ENCODE data around the gene SMIM20. TPM values are rescaled to one million over a fixed set of nuclear protein-coding genes. Genes with fewer than 3 reads are reported as not detected.

The SMIM20 gene
- total and polyA plus RNA-seq, 3 donors from 2014 or later = 31.3 to 46.1 (median 38.3) TPM

DNA sequence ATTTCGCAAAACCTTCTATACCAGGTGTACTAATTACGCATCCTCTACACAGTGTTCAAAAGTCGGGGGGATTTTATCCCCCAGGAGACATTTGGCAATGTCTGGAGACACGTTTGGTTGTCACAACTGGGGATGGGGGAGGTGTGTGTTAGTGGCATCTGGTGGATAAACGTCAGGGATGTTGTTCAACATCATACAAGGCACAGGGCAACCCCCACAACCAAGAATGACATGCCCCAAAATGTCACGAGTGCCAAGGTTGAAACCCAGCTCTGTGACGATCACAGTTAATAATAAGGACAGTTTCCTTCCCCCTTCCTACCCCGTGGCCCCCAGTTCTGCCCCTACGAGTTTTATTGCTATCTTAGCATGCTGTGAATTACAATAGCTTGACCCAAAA, 35.3 kb upstream of the SMIM20 start:
- WGBS, 2 donors = 56 to 68% methylated on average over 9 of the region's 9 CpGs
- H3K9me3 ChIP-seq = no peaks in the 10 kb centered on the region
- no peak overlapping the region for H3K4me3 ChIP-seq
- no peaks in the 10 kb centered on the region for H3K27me3 ChIP-seq
- H3K4me1 ChIP-seq = no peaks in the 10 kb centered on the region
- intact Hi-C loops (cut with DNase I; ENCODE audit: low total_unique reads) = no loop called here
- TF ChIP-seq, protein P1, sequence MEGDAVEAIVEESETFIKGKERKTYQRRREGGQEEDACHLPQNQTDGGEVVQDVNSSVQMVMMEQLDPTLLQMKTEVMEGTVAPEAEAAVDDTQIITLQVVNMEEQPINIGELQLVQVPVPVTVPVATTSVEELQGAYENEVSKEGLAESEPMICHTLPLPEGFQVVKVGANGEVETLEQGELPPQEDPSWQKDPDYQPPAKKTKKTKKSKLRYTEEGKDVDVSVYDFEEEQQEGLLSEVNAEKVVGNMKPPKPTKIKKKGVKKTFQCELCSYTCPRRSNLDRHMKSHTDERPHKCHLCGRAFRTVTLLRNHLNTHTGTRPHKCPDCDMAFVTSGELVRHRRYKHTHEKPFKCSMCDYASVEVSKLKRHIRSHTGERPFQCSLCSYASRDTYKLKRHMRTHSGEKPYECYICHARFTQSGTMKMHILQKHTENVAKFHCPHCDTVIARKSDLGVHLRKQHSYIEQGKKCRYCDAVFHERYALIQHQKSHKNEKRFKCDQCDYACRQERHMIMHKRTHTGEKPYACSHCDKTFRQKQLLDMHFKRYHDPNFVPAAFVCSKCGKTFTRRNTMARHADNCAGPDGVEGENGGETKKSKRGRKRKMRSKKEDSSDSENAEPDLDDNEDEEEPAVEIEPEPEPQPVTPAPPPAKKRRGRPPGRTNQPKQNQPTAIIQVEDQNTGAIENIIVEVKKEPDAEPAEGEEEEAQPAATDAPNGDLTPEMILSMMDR (IDR thresholded peaks at IDR 0.05) = no peak
- no peak for TF ChIP-seq POLR2A (IDR thresholded peaks at IDR 0.05)
- DNase-seq = no peak
- no peak overlapping the region for H3K27ac ChIP-seq
- H3K36me3 ChIP-seq (ENCODE audit: low read depth, missing control alignments) = no peaks in the 10 kb centered on the region

- no peak overlapping the region for H3K4me3 ChIP-seq
- no peaks in the 10 kb centered on the region for H3K9me3 ChIP-seq
- H3K4me1 ChIP-seq = no peaks in the 10 kb centered on the region
- no peak overlapping the region for H3K27ac ChIP-seq
- no peaks in the 10 kb centered on the region for H3K27me3 ChIP-seq
- DNase-seq = no peak
- intact Hi-C loops (cut with DNase I; ENCODE audit: low total_unique reads) = no loop called here
- no peaks in the 10 kb centered on the region for H3K36me3 ChIP-seq (ENCODE audit: low read depth, missing control alignments)
- TF ChIP-seq, protein P1 (IDR thresholded peaks at IDR 0.05) = no peak
- no peak for TF ChIP-seq POLR2A (IDR thresholded peaks at IDR 0.05)
- 71 to 75% methylated on average over 9 of the region's 9 CpGs for WGBS, 2 donors
These were observed 34.9 kb upstream of the SMIM20 start for GRCh38 chr4:25879091-25879584.

DNA sequence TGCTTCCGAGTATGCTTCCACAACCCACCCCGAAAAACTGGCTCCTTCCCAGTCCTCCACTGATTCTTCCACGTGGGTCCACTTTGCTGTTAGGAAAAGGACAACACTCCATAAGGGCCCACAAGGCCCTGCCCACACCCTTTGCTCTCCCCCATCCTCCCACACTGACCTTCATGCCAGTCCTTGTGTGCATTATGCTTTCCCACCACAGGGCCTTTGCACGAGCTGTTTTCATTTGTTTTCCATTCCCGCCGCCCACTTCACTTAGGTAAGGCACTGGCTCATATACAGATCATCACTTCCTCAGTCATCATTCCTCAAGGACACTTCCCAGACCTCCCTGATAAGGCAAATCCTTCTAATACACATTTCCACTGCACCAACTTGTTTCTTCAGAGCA, 34.4 kb upstream of the SMIM20 start:
- H3K27me3 ChIP-seq = no peaks in the 10 kb centered on the region
- H3K4me1 ChIP-seq = no peaks in the 10 kb centered on the region
- TF ChIP-seq POLR2A (IDR thresholded peaks at IDR 0.05) = no peak
- TF ChIP-seq, protein P1 (IDR thresholded peaks at IDR 0.05) = no peak
- intact Hi-C loops (cut with DNase I; ENCODE audit: low total_unique reads) = no loop called here
- H3K27ac ChIP-seq = no peak overlapping the region
- no peak for DNase-seq
- no peaks in the 10 kb centered on the region for H3K9me3 ChIP-seq
- H3K36me3 ChIP-seq (ENCODE audit: low read depth, missing control alignments) = no peaks in the 10 kb centered on the region
- WGBS, 2 donors = 82 to 88% methylated on average over 6 of the region's 6 CpGs
- no peak overlapping the region for H3K4me3 ChIP-seq

- WGBS, 2 donors = 57 to 63% methylated on average over 7 of the region's 7 CpGs
- intact Hi-C loops (cut with DNase I; ENCODE audit: low total_unique reads) = no loop called here
- H3K4me1 ChIP-seq = no peaks in the 10 kb centered on the region
- H3K27ac ChIP-seq = no peak overlapping the region
- no peak overlapping the region for H3K4me3 ChIP-seq
- H3K27me3 ChIP-seq = no peaks in the 10 kb centered on the region
- DNase-seq = no peak
- no peak for TF ChIP-seq POLR2A (IDR thresholded peaks at IDR 0.05)
- TF ChIP-seq, protein P1 (IDR thresholded peaks at IDR 0.05) = no peak
- no peaks in the 10 kb centered on the region for H3K36me3 ChIP-seq (ENCODE audit: low read depth, missing control alignments)
- no peaks in the 10 kb centered on the region for H3K9me3 ChIP-seq
These were observed 33.9 kb upstream of the SMIM20 start for GRCh38 chr4:25879991-25880651.

DNA sequence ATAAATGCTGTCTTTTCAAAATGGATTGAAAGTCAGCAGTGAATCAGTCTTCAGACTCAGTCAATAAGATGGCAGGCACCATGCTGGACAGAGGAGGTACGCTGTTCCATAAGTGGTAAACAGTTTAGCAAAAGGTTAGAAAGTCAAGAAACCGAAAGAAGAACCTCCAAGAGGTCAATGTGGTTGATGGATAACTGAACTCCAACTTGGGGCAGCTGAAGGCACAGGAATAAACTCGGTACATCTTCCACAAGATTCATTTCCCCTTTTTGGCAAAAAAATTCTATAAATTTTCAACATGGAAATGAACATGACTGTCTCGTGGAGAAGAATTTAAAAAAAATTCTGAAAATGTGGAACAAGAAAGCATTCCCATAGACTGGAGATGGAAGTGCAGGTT, 32.8 kb upstream of the SMIM20 start:
- intact Hi-C loops (cut with DNase I; ENCODE audit: low total_unique reads) = no loop called here
- DNase-seq = no peak
- no peaks in the 10 kb centered on the region for H3K4me1 ChIP-seq
- no peaks in the 10 kb centered on the region for H3K9me3 ChIP-seq
- 90 to 92% methylated on average over 4 of the region's 4 CpGs for WGBS, 2 donors
- no peaks in the 10 kb centered on the region for H3K36me3 ChIP-seq (ENCODE audit: low read depth, missing control alignments)
- H3K27me3 ChIP-seq = no peaks in the 10 kb centered on the region
- H3K4me3 ChIP-seq = no peak overlapping the region
- H3K27ac ChIP-seq = no peak overlapping the region
- TF ChIP-seq, protein P1 (IDR thresholded peaks at IDR 0.05) = no peak
- TF ChIP-seq POLR2A (IDR thresholded peaks at IDR 0.05) = no peak
